PFSK-1 (cell line): Measurements from ENCODE around the gene PRKAG2.

Experiments used
- FOXP2 ChIP-seq: optimal IDR thresholded peaks from 2 replicates; pipeline ENCODE3; 2011; ENCODE audit warnings: borderline replicate concordance, control low read depth, inconsistent platforms; ENCODE audit not compliant: insufficient read depth; ENCODE audit errors: extremely low read length, extremely low read depth
- POLR2AphosphoS5 ChIP-seq: IDR thresholded peaks from 2 replicates; pipeline ENCODE4 v1.6.1; 2012; ENCODE audit warnings: low read depth, mild to moderate bottlenecking, control low read depth, low read length, moderate library complexity
- REST ChIP-seq, 2 experiments: IDR thresholded peaks; 2 replicates each; pipeline versions ENCODE4 v1.6.1 to v1.8.0; 2011 to 2012; ENCODE audit warnings: low read depth in 2 of 2, low read length in 2 of 2, control low read depth in 1 of 2, inconsistent platforms in 1 of 2, mild to moderate bottlenecking in 1 of 2, moderate library complexity in 1 of 2; ENCODE audit not compliant: insufficient read depth in 1 of 2
- SIN3A ChIP-seq: IDR thresholded peaks from 2 replicates; pipeline ENCODE4 v1.6.1; 2012; ENCODE audit warnings: mild to moderate bottlenecking, low read length, moderate library complexity, borderline replicate concordance; ENCODE audit not compliant: insufficient read depth
- TAF1 ChIP-seq: IDR thresholded peaks from 2 replicates; pipeline ENCODE4 v1.6.1; 2012; ENCODE audit warnings: low read length, control low read depth, borderline replicate concordance; ENCODE audit not compliant: insufficient read depth

PRKAG2 gene

GRCh38 chr7:151729521-151729921 is 147.4 kb downstream of the PRKAG2 start:
- TF ChIP-seq SIN3A = no peak
- no peak for TF ChIP-seq TAF1
- no peak for TF ChIP-seq POLR2AphosphoS5
- no peak for TF ChIP-seq REST (IDR thresholded peaks at IDR 0.05; ENCODE audit: insufficient read depth in 1 of 2, low read depth in 2 of 2, low read length in 2 of 2)
- no peak for TF ChIP-seq FOXP2

GRCh38 chr7:151728746-151729145 is 148.2 kb downstream of the PRKAG2 start:
- no peak for TF ChIP-seq TAF1
- TF ChIP-seq FOXP2 = no peak
- no peak for TF ChIP-seq POLR2AphosphoS5
- no peak for TF ChIP-seq REST (IDR thresholded peaks at IDR 0.05; ENCODE audit: insufficient read depth in 1 of 2, low read depth in 2 of 2, low read length in 2 of 2)
- TF ChIP-seq SIN3A = no peak

GRCh38 chr7:151728286-151728660 is 148.6 kb downstream of the PRKAG2 start:
- TF ChIP-seq TAF1 = no peak
- no peak for TF ChIP-seq FOXP2
- no peak for TF ChIP-seq REST (IDR thresholded peaks at IDR 0.05; ENCODE audit: insufficient read depth in 1 of 2, low read depth in 2 of 2, low read length in 2 of 2)
- no peak for TF ChIP-seq SIN3A
- no peak for TF ChIP-seq POLR2AphosphoS5

- TF ChIP-seq TAF1 = no peak
- peak in 1 of 2 experiments; percentile 35; a peak in 1 of 4 replicates for TF ChIP-seq REST (IDR thresholded peaks at IDR 0.05; ENCODE audit: insufficient read depth in 1 of 2, low read depth in 2 of 2, low read length in 2 of 2)
- no peak for TF ChIP-seq FOXP2
- peak; percentile 95; the same call in 1 of the 2 replicates for TF ChIP-seq SIN3A
- TF ChIP-seq POLR2AphosphoS5 = peak; percentile 54
Observed at GRCh38 chr7:151727579-151728285, 149.2 kb downstream of the PRKAG2 start.
